KOPT-K1 (cell line): Measurements from ENCODE around the gene PTPRN2.

ENCODE experiments used
- H3K27ac ChIP-seq: fragments of 200-600 bp; sonication (generic); 2 replicates; pipeline ENCODE4 v1.5.1; 2016; ENCODE audit warnings: antibody characterized with exemption, mild to moderate bottlenecking, low read depth, low read length; ENCODE audit not compliant: poor library complexity, severe bottlenecking
- H3K36me3 ChIP-seq: fragments of 200-600 bp; sonication (generic); 2 replicates; pipeline ENCODE4 v1.5.1; 2017; ENCODE audit warnings: antibody characterized with exemption, mild to moderate bottlenecking, low read length, moderate library complexity; ENCODE audit not compliant: insufficient read depth
- H3K9me3 ChIP-seq: fragments of 200-600 bp; sonication (generic); 2 replicates; pipeline ENCODE4 v1.5.1; 2017; ENCODE audit warnings: antibody characterized with exemption, low read length, mild to moderate bottlenecking; ENCODE audit not compliant: insufficient read depth, poor library complexity, severe bottlenecking

Gene PTPRN2

GRCh38 chr7:157525491-157525915, 1062.1 kb downstream of the PTPRN2 start:
- Histone ChIP-seq H3K27ac (no peak overlapping the region), H3K36me3 (no peaks in the 10 kb centered on the region), H3K9me3 (no peaks in the 10 kb centered on the region)

GRCh38 chr7:157524731-157525130, 1062.9 kb downstream of the PTPRN2 start:
- Histone ChIP-seq H3K9me3 (no peaks in the 10 kb centered on the region), H3K36me3 (no peaks in the 10 kb centered on the region), H3K27ac (no peak overlapping the region)

- Histone ChIP-seq H3K27ac (no peak overlapping the region), H3K36me3 (no peaks in the 10 kb centered on the region), H3K9me3 (no peaks in the 10 kb centered on the region)
Observed at GRCh38 chr7:157523766-157524421, 1063.7 kb downstream of the PTPRN2 start.

GRCh38 chr7:157523371-157523765, 1064.3 kb downstream of the PTPRN2 start:
- Histone ChIP-seq H3K9me3 (no peaks in the 10 kb centered on the region), H3K36me3 (no peaks in the 10 kb centered on the region), H3K27ac (no peak overlapping the region)

- Histone ChIP-seq H3K36me3 (no peaks in the 10 kb centered on the region), H3K27ac (no peak overlapping the region), H3K9me3 (no peaks in the 10 kb centered on the region)
Observed at GRCh38 chr7:157522954-157523353, 1064.7 kb downstream of the PTPRN2 start.

- no peak overlapping the region for H3K27ac ChIP-seq
- H3K36me3 ChIP-seq = no peaks in the 10 kb centered on the region
- H3K9me3 ChIP-seq = no peaks in the 10 kb centered on the region
Observed at GRCh38 chr7:157522189-157522588, 1065.4 kb downstream of the PTPRN2 start.

GRCh38 chr7:157521752-157522151, 1065.9 kb downstream of the PTPRN2 start:
- no peaks in the 10 kb centered on the region for H3K36me3 ChIP-seq
- H3K9me3 ChIP-seq = no peaks in the 10 kb centered on the region
- no peak overlapping the region for H3K27ac ChIP-seq

GRCh38 chr7:157521061-157521731, 1066.4 kb downstream of the PTPRN2 start:
- Histone ChIP-seq H3K36me3 (no peaks in the 10 kb centered on the region), H3K9me3 (no peaks in the 10 kb centered on the region), H3K27ac (peak overlapping the region; percentile 23)

GRCh38 chr7:157520249-157520648, 1067.4 kb downstream of the PTPRN2 start:
- Histone ChIP-seq H3K9me3 (no peaks in the 10 kb centered on the region), H3K36me3 (no peaks in the 10 kb centered on the region), H3K27ac (peak overlapping the region; percentile 23)

GRCh38 chr7:157519798-157520244, 1067.8 kb downstream of the PTPRN2 start:
- no peaks in the 10 kb centered on the region for H3K9me3 ChIP-seq
- no peaks in the 10 kb centered on the region for H3K36me3 ChIP-seq
- H3K27ac ChIP-seq = peak overlapping the region; percentile 23

- H3K36me3 ChIP-seq = no peaks in the 10 kb centered on the region
- no peaks in the 10 kb centered on the region for H3K9me3 ChIP-seq
- H3K27ac ChIP-seq = no peak overlapping the region
Observed at GRCh38 chr7:157519246-157519645, 1068.4 kb downstream of the PTPRN2 start.

- H3K36me3 ChIP-seq = no peaks in the 10 kb centered on the region
- no peaks in the 10 kb centered on the region for H3K9me3 ChIP-seq
- no peak overlapping the region for H3K27ac ChIP-seq
Observed at GRCh38 chr7:157518514-157519175, 1069.0 kb downstream of the PTPRN2 start.

GRCh38 chr7:157517782-157518513, 1069.7 kb downstream of the PTPRN2 start:
- Histone ChIP-seq H3K27ac (no peak overlapping the region), H3K9me3 (no peaks in the 10 kb centered on the region)

GRCh38 chr7:157516911-157517781, 1070.5 kb downstream of the PTPRN2 start:
- no peaks in the 10 kb centered on the region for H3K9me3 ChIP-seq
- H3K27ac ChIP-seq = no peak overlapping the region
- H3K36me3 ChIP-seq = no peaks in the 10 kb centered on the region

More at GRCh38 chr7:157517782-157518513, 1069.7 kb downstream of the PTPRN2 start:
- no peaks in the 10 kb centered on the region for H3K36me3 ChIP-seq
